K562 (cell line): Measurements from ENCODE around the gene KRT76. TPM values are rescaled to one million over a fixed set of nuclear protein-coding genes. Genes with fewer than 3 reads are reported as not detected.

Source experiments
- ATAC-seq: fragments of 200-7000 bp; cut with Tn5 transposase; 3 replicates; pipeline ENCODE4 v1.9.1; 2020; ENCODE audit warnings: moderate library complexity
- BruUV-seq: library from RNA; stranded (reverse); fragments of 400-500 nt; replicated peaks from 2 replicates; lab custom pipeline; 2021; lab: Mats Ljungman, UMichigan
- CTCF ChIA-PET: fragments of 300-600 bp; formaldehyde crosslinking; extraction: SDS; loops from one replicate; lab custom pipeline; 2021; ENCODE audit warnings: low intra/inter-chr PET ratio; lab: Yijun Ruan, JAX
- POLR2A ChIA-PET: fragments of 300-600, 350-650 bp; sonication (Branson Sonifier 250); formaldehyde crosslinking; extraction: SDS; loops from one replicate; lab custom pipeline; 2021; ENCODE audit warnings: antibody characterized with exemption, inconsistent platforms; lab: Yijun Ruan, JAX
- DNase-seq, 4 experiments: peaks; one replicate each; pipeline versions ENCODE4 v3.0.0 to v3.0.0-alpha.2; 2011 to 2018; ENCODE audit warnings: low spot score in 3 of 4, mixed read lengths in 3 of 4; ENCODE audit errors: extremely low read depth in 1 of 4
- FAIRE-seq: peaks from 2 replicates; lab custom pipeline; 2011; peaks lifted over from hg19 to GRCh38; lab: Jason Lieb, UNC
- H2AFZ ChIP-seq: 2 replicates; pipeline ENCODE4 v1.6.0; 2011; ENCODE audit warnings: low read depth, low read length, control low read depth, inconsistent platforms
- H3K27ac ChIP-seq: fragments of 200-600 bp; 3 replicates; pipeline ENCODE4 v1.8.0; 2011; ENCODE audit warnings: low read depth, mild to moderate bottlenecking, control low read depth, inconsistent platforms, low read length, moderate library complexity, mixed read lengths; ENCODE audit errors: extremely low read depth
- H3K27me3 ChIP-seq, 2 experiments: fragments of 300-600 bp in 1 of 2; 2 replicates in 1 of 2; 3 replicates in 1 of 2; pipeline versions ENCODE4 v1.6.0 to v1.8.0; 2011; ENCODE audit warnings: inconsistent platforms in 2 of 2, low read length in 2 of 2, mild to moderate bottlenecking in 1 of 2, mixed read lengths in 1 of 2, moderate library complexity in 1 of 2; ENCODE audit not compliant: control insufficient read depth in 2 of 2, insufficient read depth in 2 of 2
- H3K36me3 ChIP-seq: fragments of 300-600 bp; 3 replicates; pipeline ENCODE4 v1.8.0; 2011; ENCODE audit warnings: mild to moderate bottlenecking, low read length, inconsistent platforms; ENCODE audit not compliant: control insufficient read depth, insufficient read depth
- H3K4me1 ChIP-seq, 2 experiments: fragments of 200-600 bp in 1 of 2; replicated peaks in 1 of 2; 2 replicates in 1 of 2; 3 replicates in 1 of 2; pipeline versions ENCODE4 v1.5.1 to v1.8.0; 2011; ENCODE audit warnings: inconsistent platforms in 2 of 2, low read length in 2 of 2, mild to moderate bottlenecking in 1 of 2, mixed read lengths in 1 of 2, moderate library complexity in 1 of 2; ENCODE audit not compliant: control insufficient read depth in 2 of 2, insufficient read depth in 2 of 2
- H3K4me2 ChIP-seq: 2 replicates; pipeline ENCODE4 v1.6.1; 2011; ENCODE audit warnings: low read length, control low read depth, inconsistent platforms, mixed read lengths; ENCODE audit not compliant: insufficient read depth
- H3K4me3 ChIP-seq: fragments of 200-600 bp; sonication (generic), shearing (Covaris generic); 2 replicates; pipeline ENCODE4 v1.5.1; 2016; ENCODE audit warnings: control low read depth, inconsistent platforms
- H3K79me2 ChIP-seq: fragments of 200-600 bp; 3 replicates; pipeline ENCODE4 v1.8.0; 2011; ENCODE audit warnings: low read length, inconsistent platforms; ENCODE audit not compliant: control insufficient read depth, insufficient read depth
- H3K9ac ChIP-seq, 2 experiments: 2 replicates each; pipeline versions ENCODE4 v1.6.0 to v1.6.1; 2011; ENCODE audit warnings: low read depth in 2 of 2, low read length in 2 of 2, control low read depth in 1 of 2, inconsistent platforms in 1 of 2, mild to moderate bottlenecking in 1 of 2, mixed read lengths in 1 of 2; ENCODE audit not compliant: insufficient read depth in 1 of 2
- H3K9me1 ChIP-seq: one replicate; pipeline ENCODE4 v1.6.0; 2011; ENCODE audit warnings: inconsistent platforms, mild to moderate bottlenecking, low read length, moderate library complexity; ENCODE audit not compliant: control insufficient read depth, insufficient read depth
- H3K9me3 ChIP-seq: replicated peaks from 2 replicates; pipeline ENCODE4 v1.5.1; 2011; ENCODE audit warnings: low read depth, low read length, inconsistent platforms; ENCODE audit not compliant: control insufficient read depth, insufficient read depth
- H4K20me1 ChIP-seq: replicated peaks from 2 replicates; pipeline ENCODE4 v1.6.1; 2011; ENCODE audit warnings: low read length, inconsistent platforms, mixed read lengths; ENCODE audit not compliant: control insufficient read depth, insufficient read depth
- DPF2 ChIP-seq: fragments of 450-650 bp; IDR thresholded peaks from 2 replicates; pipeline ENCODE4 v1.6.1; 2016
- FOXK2 ChIP-seq, 2 experiments: fragments of 450-650 bp; IDR thresholded peaks in 1 of 2; conservative IDR thresholded peaks in 1 of 2; 2 replicates each; pipeline ENCODE4 v1.6.1; 2016; ENCODE audit warnings: low read depth in 2 of 2, mild to moderate bottlenecking in 1 of 2
- HDGF ChIP-seq: fragments of 450-650 bp; IDR thresholded peaks from 2 replicates; pipeline ENCODE4 v1.6.1; 2016
- LCOR ChIP-seq: sonication (generic); formaldehyde crosslinking; IDR thresholded peaks from 2 replicates; pipeline ENCODE4 v1.8.0; 2022; ENCODE audit warnings: mild to moderate bottlenecking, missing genetic modification reagents
- PURB ChIP-seq: sonication (generic); formaldehyde crosslinking; IDR thresholded peaks from 2 replicates; pipeline ENCODE4 v1.9.0; 2021; ENCODE audit warnings: low read depth, mild to moderate bottlenecking, missing genetic modification reagents
- RBM14 ChIP-seq: fragments of 200-400 bp; formaldehyde crosslinking; IDR thresholded peaks from 2 replicates; pipeline ENCODE4 v1.6.1; 2018; ENCODE audit warnings: low read depth, mild to moderate bottlenecking, low read length, moderate library complexity, borderline replicate concordance; ENCODE audit not compliant: insufficient read depth
- SAFB2 ChIP-seq: fragments of 200-400 bp; formaldehyde crosslinking; IDR thresholded peaks from 2 replicates; pipeline ENCODE4 v1.6.1; 2018; ENCODE audit warnings: borderline replicate concordance, low read length, low read depth, moderate library complexity; ENCODE audit not compliant: severe bottlenecking
- SFPQ ChIP-seq: fragments of 200-400 bp; formaldehyde crosslinking; IDR thresholded peaks from 2 replicates; pipeline ENCODE4 v1.6.1; 2017; ENCODE audit warnings: mild to moderate bottlenecking, low read depth, low read length, moderate library complexity
- SP1 ChIP-seq: sonication (generic); formaldehyde crosslinking; IDR thresholded peaks from 2 replicates; pipeline ENCODE4 v1.8.1; 2022; ENCODE audit warnings: mild to moderate bottlenecking, missing genetic modification reagents
- ZBTB43 ChIP-seq: sonication (generic); formaldehyde crosslinking; IDR thresholded peaks from 2 replicates; pipeline ENCODE4 v1.8.0; 2023; ENCODE audit warnings: mild to moderate bottlenecking, missing genetic modification reagents
- ZNF143 ChIP-seq: sonication (generic); formaldehyde crosslinking; IDR thresholded peaks from 2 replicates; pipeline ENCODE4 v1.9.0; 2022; ENCODE audit warnings: mild to moderate bottlenecking, missing genetic modification reagents
- ZNF212 ChIP-seq: fragments of 450-650 bp; formaldehyde crosslinking; IDR thresholded peaks from 2 replicates; pipeline ENCODE4 v1.4.0; 2020; ENCODE audit warnings: mild to moderate bottlenecking
- ZNF699 ChIP-seq: fragments of 250-450 bp; sonication (Bioruptor Pico); IDR thresholded peaks from 2 replicates; pipeline ENCODE4 v1.8.0; 2021; ENCODE audit warnings: mild to moderate bottlenecking, moderate library complexity; ENCODE audit not compliant: insufficient replicate concordance
- WGBS: fragments of 100-300 bp; shearing (Covaris generic); methylation state at CpG from one replicate; pipeline ENCODE4 v1.1.6; 2016; ENCODE audit warnings: low coverage, mixed read lengths; ENCODE audit not compliant: insufficient coverage; ENCODE audit errors: missing lambda C conversion rate; 5-methylcytosine and 5-hydroxymethylcytosine counted together
- in situ Hi-C: fragments of 300-500 bp; cut with MboI; formaldehyde crosslinking; loops from 4 replicates; pipeline ENCODE4 v1.15.0; 2018; ENCODE audit warnings: inconsistent platforms, mixed read lengths
- intact Hi-C: fragments of 100-400 bp; cut with micrococcal nuclease; formaldehyde crosslinking; loops from 2 replicates; pipeline ENCODE4 v1.14.2; 2022
- polyA plus RNA-seq, 8 experiments: library from polyadenylated mRNA; depleted of rRNA in 4 of 8; stranded (reverse) in 5 of 8; unstranded in 3 of 8; fragments of >200 nt; fragmentation: Nextera tagmentation in 2 of 8; fragmentation: Illumina TruSeq in 1 of 8; extraction: Ambion mirVana in 2 of 8; extraction: Trizol in 1 of 8; gene quantifications; 2 replicates each; pipeline versions ENCODE4 v1.2.1 to v1.2.3, GENCODE V29; 2011 to 2014; ENCODE audit warnings: inconsistent platforms in 1 of 8, missing spikeins in 1 of 8
- total RNA-seq, 7 experiments: library from RNA; depleted of rRNA in 6 of 7; stranded (reverse); fragments of >200 nt in 6 of 7; fragmentation: Illumina TruSeq in 2 of 7; extraction: Trizol in 2 of 7; gene quantifications; 2 replicates each; pipeline versions ENCODE4 v1.2.1 to v1.2.3, GENCODE V29; 2011 to 2021; ENCODE audit warnings: low replicate concordance in 1 of 7
- TF ChIP-seq, protein P1 (sequence below): sonication (generic); formaldehyde crosslinking; IDR thresholded peaks from 2 replicates; pipeline ENCODE4 v1.8.1; 2022; ENCODE audit warnings: missing genetic modification reagents
- TF ChIP-seq, protein P2 (sequence below): fragments of 450-650 bp; IDR thresholded peaks from 2 replicates; pipeline ENCODE4 v1.6.1; 2016
- TF ChIP-seq, protein P3 (sequence below): fragments of 250-450 bp; sonication (Bioruptor Pico); IDR thresholded peaks from 2 replicates; pipeline ENCODE4 v1.8.0; 2022; ENCODE audit warnings: moderate library complexity, mild to moderate bottlenecking, inconsistent platforms

Gene KRT76
- total and polyA plus RNA-seq, 9 of the 15 experiments (the other 6 are each of a cell fraction or from before 2014, with no cell fraction given) = not detected

- FAIRE-seq (no peak), DNase-seq (no peak), ATAC-seq (no peak)
- no peaks in the 10 kb centered on the region for H3K9me1 ChIP-seq
- in situ Hi-C loops (no loop called here), intact Hi-C loops (no loop called here)
- no peaks in the 10 kb centered on the region for H3K79me2 ChIP-seq
- WGBS = 0% methylated on average over 3 of the region's 3 CpGs
- H2AFZ ChIP-seq = no peak overlapping the region
- H3K9me3 ChIP-seq = no peaks in the 10 kb centered on the region
- ChIA-PET CTCF (no interaction called here), POLR2A (interaction anchor here (0.6 to 0.7 kb wide), 2 partner anchors 23 to 180 kb away, joined by 4 to 5 read pairs; no protein-coding TSS in a partner anchor)
- no peak overlapping the region for H3K9ac ChIP-seq
- BruUV-seq = no TSS peak
- no peak overlapping the region for H3K4me3 ChIP-seq
- H3K36me3 ChIP-seq = no peaks in the 10 kb centered on the region
- no peak overlapping the region for H3K27ac ChIP-seq
- no peak overlapping the region for H3K4me2 ChIP-seq
- H3K4me1 ChIP-seq = no peaks in the 10 kb centered on the region
- H3K27me3 ChIP-seq = no peaks in the 10 kb centered on the region; a peak in 1 of 5 replicates
- no peaks in the 10 kb centered on the region for H4K20me1 ChIP-seq
- TF ChIP-seq DPF2 (no peak), SAFB2 (no peak), SFPQ (no peak), SP1 (CRISPR knock-in tag) (no peak), ZNF212 (no peak), ZBTB43 (no peak), PURB (CRISPR knock-in tag) (no peak), ZNF699 (CRISPR knock-in tag) (no peak), ZNF143 (CRISPR knock-in tag) (no peak), HDGF (no peak), FOXK2 (conservative IDR thresholded peaks at IDR 0.05 in 1 of 2, IDR thresholded peaks at IDR 0.05 in 1 of 2; ENCODE audit: low read depth in 2 of 2) (no peak), LCOR (CRISPR knock-in tag) (no peak), RBM14 (no peak)
- TF ChIP-seq, protein P1, sequence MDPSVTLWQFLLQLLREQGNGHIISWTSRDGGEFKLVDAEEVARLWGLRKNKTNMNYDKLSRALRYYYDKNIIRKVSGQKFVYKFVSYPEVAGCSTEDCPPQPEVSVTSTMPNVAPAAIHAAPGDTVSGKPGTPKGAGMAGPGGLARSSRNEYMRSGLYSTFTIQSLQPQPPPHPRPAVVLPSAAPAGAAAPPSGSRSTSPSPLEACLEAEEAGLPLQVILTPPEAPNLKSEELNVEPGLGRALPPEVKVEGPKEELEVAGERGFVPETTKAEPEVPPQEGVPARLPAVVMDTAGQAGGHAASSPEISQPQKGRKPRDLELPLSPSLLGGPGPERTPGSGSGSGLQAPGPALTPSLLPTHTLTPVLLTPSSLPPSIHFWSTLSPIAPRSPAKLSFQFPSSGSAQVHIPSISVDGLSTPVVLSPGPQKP (CRISPR knock-in tag) = no peak
- TF ChIP-seq, protein P2, sequence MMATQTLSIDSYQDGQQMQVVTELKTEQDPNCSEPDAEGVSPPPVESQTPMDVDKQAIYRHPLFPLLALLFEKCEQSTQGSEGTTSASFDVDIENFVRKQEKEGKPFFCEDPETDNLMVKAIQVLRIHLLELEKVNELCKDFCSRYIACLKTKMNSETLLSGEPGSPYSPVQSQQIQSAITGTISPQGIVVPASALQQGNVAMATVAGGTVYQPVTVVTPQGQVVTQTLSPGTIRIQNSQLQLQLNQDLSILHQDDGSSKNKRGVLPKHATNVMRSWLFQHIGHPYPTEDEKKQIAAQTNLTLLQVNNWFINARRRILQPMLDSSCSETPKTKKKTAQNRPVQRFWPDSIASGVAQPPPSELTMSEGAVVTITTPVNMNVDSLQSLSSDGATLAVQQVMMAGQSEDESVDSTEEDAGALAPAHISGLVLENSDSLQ = no peak
- TF ChIP-seq, protein P3, sequence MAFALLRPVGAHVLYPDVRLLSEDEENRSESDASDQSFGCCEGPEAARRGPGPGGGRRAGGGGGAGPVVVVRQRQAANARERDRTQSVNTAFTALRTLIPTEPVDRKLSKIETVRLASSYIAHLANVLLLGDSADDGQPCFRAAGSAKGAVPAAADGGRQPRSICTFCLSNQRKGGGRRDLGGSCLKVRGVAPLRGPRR (CRISPR knock-in tag) = no peak
Measured at GRCh38 chr12:52755533-52755932, 21.6 kb downstream of the KRT76 start.
